Trophoblast cell (in vitro differentiated cells and primary cell): ENCODE measurements around the gene SLC29A4.
"Not testable (repeated sequence)": the region's sequence is repeated elsewhere in the genome, so short reads cannot be mapped to it uniquely, and the experiment has no call there.

Experiments used
- DNase-seq, 2 donors: peaks; one replicate each; pipeline ENCODE4 v3.0.0-alpha.2; 2016
- H2AFZ ChIP-seq: 2 replicates; pipeline ENCODE4 v1.6.1; 2013; ENCODE audit warnings: low read length, moderate library complexity, mild to moderate bottlenecking; ENCODE audit not compliant: insufficient read depth, poor library complexity
- H2AK5ac ChIP-seq: 2 replicates; pipeline ENCODE4 v1.6.1; 2013; ENCODE audit warnings: mild to moderate bottlenecking, low read length
- H2BK120ac ChIP-seq: 2 replicates; pipeline ENCODE4 v1.6.1; 2013; ENCODE audit warnings: low read length, mild to moderate bottlenecking, moderate library complexity; ENCODE audit not compliant: insufficient read depth, poor library complexity
- H2BK12ac ChIP-seq: 2 replicates; pipeline ENCODE4 v1.6.1; 2013; ENCODE audit warnings: mild to moderate bottlenecking, low read length, moderate library complexity
- H2BK5ac ChIP-seq: 2 replicates; pipeline ENCODE4 v1.6.1; 2013; ENCODE audit warnings: low read length, low read depth, moderate library complexity, mild to moderate bottlenecking; ENCODE audit not compliant: poor library complexity
- H3K14ac ChIP-seq: 2 replicates; pipeline ENCODE4 v1.6.1; 2013; ENCODE audit warnings: mild to moderate bottlenecking, low read length
- H3K18ac ChIP-seq: 2 replicates; pipeline ENCODE4 v1.6.1; 2013; ENCODE audit warnings: mild to moderate bottlenecking, low read length
- H3K23ac ChIP-seq: 2 replicates; pipeline ENCODE4 v1.6.1; 2013; ENCODE audit warnings: low read length
- H3K27ac ChIP-seq: 2 replicates; pipeline ENCODE4 v1.5.1; 2013; ENCODE audit warnings: low read depth, mild to moderate bottlenecking, inconsistent platforms, low read length, moderate library complexity
- H3K27me3 ChIP-seq: 2 replicates; pipeline ENCODE4 v1.6.1; 2013; ENCODE audit warnings: inconsistent platforms, mild to moderate bottlenecking, low read length, moderate library complexity; ENCODE audit not compliant: insufficient read depth
- H3K36me3 ChIP-seq, 2 experiments: 1 replicate in 1 of 2; 2 replicates in 1 of 2; pipeline ENCODE4 v1.6.1; 2013; ENCODE audit warnings: low read length in 2 of 2, mild to moderate bottlenecking in 2 of 2, moderate library complexity in 1 of 2; ENCODE audit not compliant: insufficient read depth in 2 of 2, control insufficient read depth in 1 of 2
- H3K4ac ChIP-seq: 2 replicates; pipeline ENCODE4 v1.6.1; 2013; ENCODE audit warnings: low read depth, mild to moderate bottlenecking, low read length, moderate library complexity
- H3K4me1 ChIP-seq, 2 experiments: 1 replicate in 1 of 2; 2 replicates in 1 of 2; pipeline ENCODE4 v1.6.1; 2013; ENCODE audit warnings: low read length in 2 of 2, mild to moderate bottlenecking in 2 of 2, moderate library complexity in 1 of 2; ENCODE audit not compliant: insufficient read depth in 2 of 2, control insufficient read depth in 1 of 2
- H3K4me2 ChIP-seq: 2 replicates; pipeline ENCODE4 v1.6.1; 2013; ENCODE audit warnings: inconsistent platforms, mild to moderate bottlenecking, low read length, moderate library complexity
- H3K4me3 ChIP-seq: 2 replicates; pipeline ENCODE4 v1.5.1; 2013; ENCODE audit warnings: mild to moderate bottlenecking, low read depth, low read length, inconsistent platforms
- H3K79me1 ChIP-seq: one replicate; pipeline ENCODE4 v1.6.1; 2013; ENCODE audit warnings: low read length
- H3K79me2 ChIP-seq: 2 replicates; pipeline ENCODE4 v1.6.1; 2013; ENCODE audit warnings: low read length, mild to moderate bottlenecking; ENCODE audit not compliant: control insufficient read depth, insufficient read depth, poor library complexity
- H3K9ac ChIP-seq: 2 replicates; pipeline ENCODE4 v1.6.1; 2013; ENCODE audit warnings: mild to moderate bottlenecking, low read length
- H3K9me3 ChIP-seq: 2 replicates; pipeline ENCODE4 v1.6.1; 2013; ENCODE audit warnings: low read depth, mild to moderate bottlenecking, control low read depth, inconsistent platforms, low read length; ENCODE audit not compliant: insufficient read depth
- H4K12ac ChIP-seq: 2 replicates; pipeline ENCODE4 v1.6.1; 2013; ENCODE audit warnings: low read depth, mild to moderate bottlenecking, low read length, moderate library complexity
- H4K8ac ChIP-seq: 2 replicates; pipeline ENCODE4 v1.6.1; 2013; ENCODE audit warnings: low read depth, mild to moderate bottlenecking, low read length, moderate library complexity
- H4K91ac ChIP-seq: one replicate; pipeline ENCODE4 v1.6.1; 2013; ENCODE audit warnings: low read depth, mild to moderate bottlenecking, low read length, moderate library complexity
- WGBS: extraction: QIAGEN DNeasy Blood & Tissue Kit; methylation state at CpG from one replicate; pipeline ENCODE4 v1.1.7; 2013; ENCODE audit warnings: missing lambda C conversion rate; ENCODE audit not compliant: insufficient read length, insufficient coverage; ENCODE audit errors: extremely low coverage; 5-methylcytosine and 5-hydroxymethylcytosine counted together

The SLC29A4 gene

DNA sequence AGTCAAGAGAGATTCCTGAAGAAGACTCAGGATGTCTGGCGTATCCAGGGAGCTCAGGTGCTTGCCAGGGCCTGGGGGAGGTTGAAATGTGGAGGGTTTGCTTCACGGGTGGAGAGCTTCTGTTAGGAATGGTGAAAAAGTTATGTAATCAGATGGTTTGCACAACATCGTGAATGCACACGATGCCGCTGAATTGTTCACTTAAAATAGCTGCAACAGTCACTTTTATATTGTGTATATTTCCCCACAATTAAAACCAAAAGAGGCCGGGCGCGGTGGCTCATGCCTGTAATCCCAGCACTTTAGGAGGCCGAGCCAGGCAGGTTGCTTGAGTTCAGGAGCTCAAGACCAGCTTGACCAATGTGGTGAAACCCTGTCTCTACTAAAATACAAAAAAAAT, 28.4 kb upstream of the SLC29A4 start:
- H2BK5ac ChIP-seq, H2BK12ac ChIP-seq, H3K79me2 ChIP-seq, H3K23ac ChIP-seq, H3K9me3 ChIP-seq, H3K14ac ChIP-seq, H3K4me2 ChIP-seq, H3K36me3 ChIP-seq, H3K4ac ChIP-seq, H3K79me1 ChIP-seq, H3K4me3 ChIP-seq, H3K27me3 ChIP-seq, H3K4me1 ChIP-seq, H4K12ac ChIP-seq, H4K8ac ChIP-seq, DNase-seq, H2AFZ ChIP-seq, H2AK5ac ChIP-seq, H3K27ac ChIP-seq, H2BK120ac ChIP-seq, H3K9ac ChIP-seq, H4K91ac ChIP-seq, H3K18ac ChIP-seq: not testable (repeated sequence)
- no CpG with 5 or more reads among the region's 9 CpGs for WGBS

DNA sequence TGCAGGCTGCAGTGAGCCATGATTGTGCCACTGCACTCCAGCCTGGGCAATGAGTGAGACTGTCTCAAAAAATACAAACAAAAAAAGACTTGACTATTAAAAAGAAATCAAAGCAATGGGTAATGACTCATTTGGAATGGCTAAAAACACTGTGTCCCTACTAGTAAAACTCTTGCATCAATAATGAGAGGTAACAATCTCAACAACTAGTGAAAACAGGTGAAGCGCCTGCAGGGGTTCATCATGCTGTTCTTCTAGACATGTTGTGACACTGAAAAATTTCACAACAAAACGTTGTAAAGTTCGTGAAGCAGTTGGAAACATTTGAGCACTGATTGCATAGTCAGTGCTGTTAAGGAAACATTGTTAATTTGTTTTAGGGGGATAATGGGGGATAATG, 26.9 kb upstream of the SLC29A4 start:
- no peak overlapping the region for H3K14ac ChIP-seq
- no peak overlapping the region for H4K12ac ChIP-seq
- no peak overlapping the region for H3K27ac ChIP-seq
- H3K4me1 ChIP-seq: no peaks in the 10 kb centered on the region
- no peak overlapping the region for H3K18ac ChIP-seq
- H3K79me1 ChIP-seq: no peaks in the 10 kb centered on the region
- DNase-seq: peak in 1 of 2 donors; percentile 17
- no CpG with 5 or more reads among the region's 3 CpGs for WGBS
- no peak overlapping the region for H3K4me2 ChIP-seq
- H2BK5ac ChIP-seq: no peak overlapping the region
- no peaks in the 10 kb centered on the region for H3K36me3 ChIP-seq
- no peak overlapping the region for H3K9ac ChIP-seq
- no peak overlapping the region for H2AFZ ChIP-seq
- H4K91ac ChIP-seq: no peak overlapping the region
- H3K27me3 ChIP-seq: no peaks in the 10 kb centered on the region
- no peak overlapping the region for H2AK5ac ChIP-seq
- no peak overlapping the region for H2BK12ac ChIP-seq
- H3K4ac ChIP-seq: no peak overlapping the region
- no peak overlapping the region for H3K23ac ChIP-seq
- no peak overlapping the region for H4K8ac ChIP-seq
- no peak overlapping the region for H2BK120ac ChIP-seq
- no peak overlapping the region for H3K4me3 ChIP-seq
- H3K9me3 ChIP-seq: no peaks in the 10 kb centered on the region
- no peaks in the 10 kb centered on the region for H3K79me2 ChIP-seq

DNA sequence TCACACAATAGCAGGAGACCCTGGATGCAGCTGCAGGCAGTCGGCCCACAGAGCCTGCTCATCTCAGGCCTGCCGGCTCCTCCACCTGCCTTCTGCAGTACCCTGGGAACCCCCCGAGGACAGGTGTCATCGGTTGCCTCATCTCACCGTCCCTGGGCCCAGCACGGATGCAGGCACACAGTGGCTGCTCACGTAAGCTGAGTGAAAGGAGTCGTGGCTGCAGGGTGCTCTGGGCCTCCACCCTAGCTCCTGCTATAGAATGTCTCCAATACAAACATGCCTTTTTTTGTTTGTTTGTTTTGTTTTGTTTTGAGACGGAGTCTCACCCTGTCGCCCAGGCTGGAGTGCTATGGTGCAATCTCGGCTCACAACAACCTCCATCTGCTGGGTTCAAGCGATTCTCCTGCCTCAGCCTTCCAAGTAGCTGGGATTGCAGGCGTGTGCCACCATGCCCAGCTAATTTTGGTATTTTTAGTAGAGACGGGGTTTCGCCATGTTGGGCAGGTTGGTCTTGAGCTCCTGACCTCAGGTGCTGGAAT, 22.1 kb upstream of the SLC29A4 start:
- H3K27ac ChIP-seq, H2BK12ac ChIP-seq, H4K12ac ChIP-seq, H3K79me1 ChIP-seq, H2BK5ac ChIP-seq, H3K9me3 ChIP-seq, H3K9ac ChIP-seq, H3K18ac ChIP-seq, H3K14ac ChIP-seq, H4K8ac ChIP-seq, H3K79me2 ChIP-seq, H3K23ac ChIP-seq, H3K4me3 ChIP-seq, H2BK120ac ChIP-seq, H3K4me1 ChIP-seq, H3K36me3 ChIP-seq, H2AFZ ChIP-seq, H3K27me3 ChIP-seq, H3K4me2 ChIP-seq, H4K91ac ChIP-seq, H2AK5ac ChIP-seq, H3K4ac ChIP-seq: not testable (repeated sequence)
- DNase-seq: peak; percentile 19 to 75
- no CpG with 5 or more reads among the region's 15 CpGs for WGBS

DNA sequence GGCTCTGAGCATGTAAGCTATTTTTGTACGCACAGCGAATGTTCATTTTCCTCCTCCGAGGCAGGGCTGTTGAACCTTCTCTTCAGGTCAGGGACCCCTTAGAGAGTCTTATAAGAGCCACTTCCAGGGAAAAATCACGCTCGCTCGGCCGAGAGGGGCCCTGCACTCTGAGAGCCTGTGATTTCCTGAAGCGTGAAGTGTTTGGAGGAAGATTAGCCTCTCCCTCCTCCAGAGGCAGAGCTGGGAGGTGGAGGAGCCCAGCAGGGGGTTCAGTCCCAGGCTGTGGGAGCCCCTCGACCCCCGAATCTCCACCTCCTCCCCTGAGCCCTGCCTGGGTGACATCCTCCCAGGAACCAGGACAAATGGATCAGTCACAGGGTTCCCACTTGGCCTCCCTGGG, 19.7 kb upstream of the SLC29A4 start:
- not testable (repeated sequence) for H3K4me3 ChIP-seq, H3K79me2 ChIP-seq, H3K4me2 ChIP-seq, H3K9me3 ChIP-seq, H3K4ac ChIP-seq, H3K9ac ChIP-seq, H4K91ac ChIP-seq, H3K4me1 ChIP-seq, H2BK120ac ChIP-seq, H2AFZ ChIP-seq, H3K27ac ChIP-seq, H4K12ac ChIP-seq, H3K36me3 ChIP-seq, H3K23ac ChIP-seq, H2AK5ac ChIP-seq, H3K27me3 ChIP-seq, H3K14ac ChIP-seq, H4K8ac ChIP-seq, H2BK5ac ChIP-seq, H3K18ac ChIP-seq, H2BK12ac ChIP-seq, H3K79me1 ChIP-seq, DNase-seq
- WGBS: no CpG with 5 or more reads among the region's 10 CpGs
